MM.1S (cell line): ENCODE data around the gene SCUBE1.

Experiments used
- DNase-seq: peaks from one replicate; pipeline ENCODE4 v3.0.0-alpha.2; 2015
- H2AFZ ChIP-seq: fragments of 300-600 bp; sonication (generic); 2 replicates; pipeline ENCODE4 v1.6.0; 2016; ENCODE audit warnings: antibody characterized with exemption, low read length
- H3F3A ChIP-seq: fragments of 300-600 bp; sonication (generic); 2 replicates; pipeline ENCODE4 v1.6.1; 2016; ENCODE audit warnings: mild to moderate bottlenecking, antibody characterized with exemption, low read length, moderate library complexity, mixed read lengths; ENCODE audit not compliant: insufficient read depth
- H3K27ac ChIP-seq: fragments of 300-600 bp; sonication (generic); 2 replicates; pipeline ENCODE4 v1.5.1; 2016; ENCODE audit warnings: mild to moderate bottlenecking, low read length
- H3K27me3 ChIP-seq: fragments of 300-600 bp; sonication (generic); replicated peaks from 2 replicates; pipeline ENCODE4 v1.6.0; 2016; ENCODE audit warnings: low read length; ENCODE audit not compliant: insufficient read depth
- H3K36me3 ChIP-seq: fragments of 300-600 bp; sonication (generic); replicated peaks from 2 replicates; pipeline ENCODE4 v1.6.1; 2016; ENCODE audit warnings: mild to moderate bottlenecking, low read length, mixed read lengths; ENCODE audit not compliant: insufficient read depth
- H3K4me1 ChIP-seq: fragments of 300-600 bp; sonication (generic); 2 replicates; pipeline ENCODE4 v1.6.1; 2016; ENCODE audit warnings: low read length, mixed read lengths
- H3K4me2 ChIP-seq: fragments of 300-600 bp; sonication (generic); 2 replicates; pipeline ENCODE4 v1.6.0; 2016; ENCODE audit warnings: low read depth, low read length
- H3K4me3 ChIP-seq: fragments of 300-600 bp; sonication (generic); 2 replicates; pipeline ENCODE4 v1.5.1; 2016; ENCODE audit warnings: low read length, mixed read lengths
- H3K79me2 ChIP-seq: fragments of 300-600 bp; sonication (generic); 2 replicates; pipeline ENCODE4 v1.6.1; 2016; ENCODE audit warnings: mixed run types, low read length, mixed read lengths
- H3K9ac ChIP-seq: fragments of 300-600 bp; sonication (generic); 2 replicates; pipeline ENCODE4 v1.6.1; 2016; ENCODE audit warnings: low read length, mixed read lengths
- H3K9me2 ChIP-seq: fragments of 300-600 bp; sonication (generic); replicated peaks from 2 replicates; pipeline ENCODE4 v1.6.1; 2016; ENCODE audit warnings: mild to moderate bottlenecking, low read length, mixed read lengths; ENCODE audit not compliant: insufficient read depth
- H3K9me3 ChIP-seq: fragments of 300-600 bp; sonication (generic); replicated peaks from 2 replicates; pipeline ENCODE4 v1.6.1; 2016; ENCODE audit warnings: mild to moderate bottlenecking, low read length, mixed read lengths; ENCODE audit not compliant: insufficient read depth
- H4K20me1 ChIP-seq: fragments of 300-600 bp; sonication (generic); 2 replicates; pipeline ENCODE4 v1.6.1; 2016; ENCODE audit warnings: mild to moderate bottlenecking, low read length, moderate library complexity, mixed read lengths; ENCODE audit not compliant: insufficient read depth
- CTCF ChIP-seq: fragments of 300-600 bp; sonication (generic); IDR thresholded peaks from 2 replicates; pipeline ENCODE4 v1.5.1; 2016; ENCODE audit warnings: antibody characterized with exemption, low read length, mixed read lengths
- EZH2 ChIP-seq: fragments of 300-600 bp; sonication (generic); optimal IDR thresholded peaks from 2 replicates; pipeline ENCODE3; 2017; ENCODE audit warnings: low read depth, mild to moderate bottlenecking, antibody characterized with exemption, low read length, mixed read lengths
- EZH2phosphoT487 ChIP-seq: fragments of 300-600 bp; sonication (generic); IDR thresholded peaks from 2 replicates; pipeline ENCODE4 v1.6.1; 2018; ENCODE audit warnings: antibody characterized with exemption, low read length

Gene SCUBE1

GRCh38 chr22:43331069-43331451 lies 12.1 kb downstream of the SCUBE1 start:
- no peaks in the 10 kb centered on the region for H4K20me1 ChIP-seq
- H3K4me3 ChIP-seq = no peak overlapping the region
- no peak overlapping the region for H3K4me2 ChIP-seq
- H3K9me3 ChIP-seq = no peaks in the 10 kb centered on the region
- peaks cover 15% of the 10 kb centered on the region; the same call in 1 of the 2 replicates for H3K27me3 ChIP-seq
- no peaks in the 10 kb centered on the region for H3F3A ChIP-seq
- 0 out of 2 replicates have a peak, but pooled peaks cover 7% of the 10 kb centered on the region for H3K4me1 ChIP-seq
- no peaks in the 10 kb centered on the region for H3K36me3 ChIP-seq
- no peak overlapping the region for H3K9ac ChIP-seq
- no peak for TF ChIP-seq EZH2
- TF ChIP-seq EZH2phosphoT487 = no peak
- TF ChIP-seq CTCF = no peak
- no peaks in the 10 kb centered on the region for H3K79me2 ChIP-seq
- no peak overlapping the region for H3K27ac ChIP-seq
- no peaks in the 10 kb centered on the region for H3K9me2 ChIP-seq
- H2AFZ ChIP-seq = no peak overlapping the region
- no peak for DNase-seq

GRCh38 chr22:43330178-43331068 lies 12.7 kb downstream of the SCUBE1 start:
- Histone ChIP-seq H3K4me2 (no peak overlapping the region), H3K79me2 (no peaks in the 10 kb centered on the region), H3K4me3 (no peak overlapping the region), H3F3A (no peaks in the 10 kb centered on the region), H3K9ac (no peak overlapping the region), H3K27me3 (peaks cover 22% of the 10 kb centered on the region; the same call in 1 of the 2 replicates), H3K9me2 (no peaks in the 10 kb centered on the region), H3K4me1 (0 out of 2 replicates have a peak, but pooled peaks cover 7% of the 10 kb centered on the region), H3K36me3 (no peaks in the 10 kb centered on the region), H4K20me1 (no peaks in the 10 kb centered on the region), H3K27ac (no peak overlapping the region), H3K9me3 (no peaks in the 10 kb centered on the region), H2AFZ (no peak overlapping the region)
- TF ChIP-seq CTCF = no peak
- TF ChIP-seq EZH2 = no peak
- no peak for TF ChIP-seq EZH2phosphoT487
- DNase-seq = no peak

- Histone ChIP-seq H3K9me2 (no peaks in the 10 kb centered on the region), H3K9me3 (no peaks in the 10 kb centered on the region), H3K4me2 (no peak overlapping the region), H3K9ac (no peak overlapping the region), H3K36me3 (no peaks in the 10 kb centered on the region), H3K79me2 (no peaks in the 10 kb centered on the region), H4K20me1 (no peaks in the 10 kb centered on the region), H3K4me1 (0 out of 2 replicates have a peak, but pooled peaks cover 7% of the 10 kb centered on the region), H3K27ac (no peak overlapping the region), H2AFZ (no peak overlapping the region), H3K27me3 (peaks cover 23% of the 10 kb centered on the region; the same call in 1 of the 2 replicates), H3F3A (no peaks in the 10 kb centered on the region), H3K4me3 (no peak overlapping the region)
- no peak for DNase-seq
- TF ChIP-seq EZH2phosphoT487 (no peak), CTCF (no peak)
Measured at GRCh38 chr22:43329061-43329460, 14.1 kb downstream of the SCUBE1 start.
